ENCODE results near the gene ZER1. TPM values are rescaled to one million over a fixed set of nuclear protein-coding genes. Genes with fewer than 3 reads are reported as not detected.

ZER1 gene
- total RNA-seq, 1 donor from 2014 or later = 37.2 TPM

- no peak for DNase-seq (ENCODE audit: low spot score in 2 of 2, unreplicated experiment in 2 of 2)
- no peak overlapping the region for H3K27ac Mint-ChIP-seq
- no peak for TF ChIP-seq CTCF (IDR thresholded peaks at IDR 0.05; ENCODE audit: unreplicated experiment)
- peaks cover 11% of the 10 kb centered on the region for H3K4me1 Mint-ChIP-seq
- H3K36me3 Mint-ChIP-seq = no peaks in the 10 kb centered on the region
- no peaks in the 10 kb centered on the region for H3K9me3 Mint-ChIP-seq
- no peak overlapping the region for H3K4me3 Mint-ChIP-seq
- no peaks in the 10 kb centered on the region for H3K27me3 Mint-ChIP-seq (ENCODE audit: low read depth)
These were observed 42.4 kb downstream of the ZER1 start for GRCh38 chr9:128729302-128729701.

GRCh38 chr9:128728298-128728697 lies 43.4 kb downstream of the ZER1 start:
- TF ChIP-seq CTCF (IDR thresholded peaks at IDR 0.05; ENCODE audit: unreplicated experiment) = no peak
- no peaks in the 10 kb centered on the region for H3K36me3 Mint-ChIP-seq
- no peaks in the 10 kb centered on the region for H3K27me3 Mint-ChIP-seq (ENCODE audit: low read depth)
- H3K9me3 Mint-ChIP-seq = no peaks in the 10 kb centered on the region
- peaks cover 15% of the 10 kb centered on the region for H3K4me1 Mint-ChIP-seq
- no peak overlapping the region for H3K27ac Mint-ChIP-seq
- no peak for DNase-seq (ENCODE audit: low spot score in 2 of 2, unreplicated experiment in 2 of 2)
- no peak overlapping the region for H3K4me3 Mint-ChIP-seq

- no peaks in the 10 kb centered on the region for H3K9me3 Mint-ChIP-seq
- no peak for DNase-seq (ENCODE audit: low spot score in 2 of 2, unreplicated experiment in 2 of 2)
- no peak for TF ChIP-seq CTCF (IDR thresholded peaks at IDR 0.05; ENCODE audit: unreplicated experiment)
- no peak overlapping the region for H3K4me3 Mint-ChIP-seq
- peaks cover 18% of the 10 kb centered on the region for H3K4me1 Mint-ChIP-seq
- no peaks in the 10 kb centered on the region for H3K27me3 Mint-ChIP-seq (ENCODE audit: low read depth)
- no peak overlapping the region for H3K27ac Mint-ChIP-seq
- H3K36me3 Mint-ChIP-seq = no peaks in the 10 kb centered on the region
These were observed 44.0 kb downstream of the ZER1 start for GRCh38 chr9:128727640-128728248.

- DNase-seq (ENCODE audit: low spot score in 2 of 2, unreplicated experiment in 2 of 2) = no peak
- H3K27me3 Mint-ChIP-seq (ENCODE audit: low read depth) = no peaks in the 10 kb centered on the region
- no peaks in the 10 kb centered on the region for H3K36me3 Mint-ChIP-seq
These were observed 46.9 kb downstream of the ZER1 start for GRCh38 chr9:128724744-128725211.

GRCh38 chr9:128723866-128724743 lies 47.6 kb downstream of the ZER1 start, which contains the start of gene ZDHHC12:
ZDHHC12 (minus strand) TSS chr9:128724127; CDS start chr9:128724093, 34 bp downstream.
- Mint-ChIP-seq H3K27me3 (ENCODE audit: low read depth) (no peaks in the 10 kb centered on the region), H3K27ac (peak within 1 kb of the TSS; percentile 71), H3K36me3 (no peaks in the 10 kb centered on the region), H3K9me3 (no peaks in the 10 kb centered on the region), H3K4me3 (peak within 1 kb of the TSS; percentile 86), H3K4me1 (peaks cover 23% of the 10 kb centered on the region)
- TF ChIP-seq CTCF (IDR thresholded peaks at IDR 0.05; ENCODE audit: unreplicated experiment) = no peak
- peak; percentile 87 to 93 for DNase-seq (ENCODE audit: low spot score in 2 of 2, unreplicated experiment in 2 of 2)

More at GRCh38 chr9:128724744-128725211, 46.9 kb downstream of the ZER1 start:
- no peak overlapping the region for H3K27ac Mint-ChIP-seq
- no peak for TF ChIP-seq CTCF (IDR thresholded peaks at IDR 0.05; ENCODE audit: unreplicated experiment)
- H3K9me3 Mint-ChIP-seq = no peaks in the 10 kb centered on the region
- H3K4me3 Mint-ChIP-seq = peak overlapping the region; percentile 86
- peaks cover 23% of the 10 kb centered on the region for H3K4me1 Mint-ChIP-seq

Data from mesothelial cell of epicardium (in vitro differentiated cells).